Measurements from ENCODE around the gene STEAP1.

STEAP1 gene

DNA sequence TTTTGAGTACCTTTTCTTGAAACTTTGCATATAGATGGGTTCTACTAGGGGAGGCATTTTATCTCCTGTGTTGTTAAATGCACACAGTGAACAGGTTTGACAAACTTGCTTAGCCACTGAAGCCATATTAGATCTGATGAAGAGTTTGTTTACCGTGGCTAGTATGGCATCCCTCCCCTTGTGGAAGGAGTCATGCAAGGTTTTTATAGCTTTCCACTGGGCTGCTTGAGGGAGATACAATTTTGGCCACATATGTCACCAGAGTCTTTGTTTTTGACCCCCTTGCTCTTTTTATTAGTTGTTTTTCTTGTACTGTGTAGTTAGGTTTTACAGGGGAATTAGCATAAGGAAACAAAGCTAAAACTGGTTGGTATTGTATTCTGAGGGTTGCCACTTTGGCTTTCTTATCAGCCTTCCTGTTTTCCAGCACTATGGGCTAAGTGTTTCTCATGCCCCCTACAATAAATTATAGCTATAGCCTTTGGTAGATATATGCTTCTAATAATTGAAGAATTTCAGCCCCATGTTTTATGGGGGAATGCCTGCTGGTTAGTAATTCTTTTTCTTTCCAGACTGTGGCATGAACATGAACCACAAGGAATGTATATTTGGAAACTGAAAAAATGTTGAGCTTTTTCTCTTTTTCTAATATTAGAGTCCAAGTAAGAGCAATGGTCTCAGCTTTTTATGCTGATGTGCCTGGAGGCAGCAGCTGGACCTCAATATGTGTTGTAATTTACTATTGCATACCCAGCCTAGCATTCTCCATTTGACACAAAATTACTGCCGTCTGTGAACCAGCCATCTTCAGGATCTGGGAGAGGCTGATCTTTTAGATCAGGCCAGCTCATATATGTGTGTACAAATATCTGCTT is 38.8 kb downstream of the STEAP1 start:
- DNase-seq (ENCODE audit: low spot score) = no peak
- TF ChIP-seq, protein P1, sequence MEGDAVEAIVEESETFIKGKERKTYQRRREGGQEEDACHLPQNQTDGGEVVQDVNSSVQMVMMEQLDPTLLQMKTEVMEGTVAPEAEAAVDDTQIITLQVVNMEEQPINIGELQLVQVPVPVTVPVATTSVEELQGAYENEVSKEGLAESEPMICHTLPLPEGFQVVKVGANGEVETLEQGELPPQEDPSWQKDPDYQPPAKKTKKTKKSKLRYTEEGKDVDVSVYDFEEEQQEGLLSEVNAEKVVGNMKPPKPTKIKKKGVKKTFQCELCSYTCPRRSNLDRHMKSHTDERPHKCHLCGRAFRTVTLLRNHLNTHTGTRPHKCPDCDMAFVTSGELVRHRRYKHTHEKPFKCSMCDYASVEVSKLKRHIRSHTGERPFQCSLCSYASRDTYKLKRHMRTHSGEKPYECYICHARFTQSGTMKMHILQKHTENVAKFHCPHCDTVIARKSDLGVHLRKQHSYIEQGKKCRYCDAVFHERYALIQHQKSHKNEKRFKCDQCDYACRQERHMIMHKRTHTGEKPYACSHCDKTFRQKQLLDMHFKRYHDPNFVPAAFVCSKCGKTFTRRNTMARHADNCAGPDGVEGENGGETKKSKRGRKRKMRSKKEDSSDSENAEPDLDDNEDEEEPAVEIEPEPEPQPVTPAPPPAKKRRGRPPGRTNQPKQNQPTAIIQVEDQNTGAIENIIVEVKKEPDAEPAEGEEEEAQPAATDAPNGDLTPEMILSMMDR (IDR thresholded peaks at IDR 0.05; ENCODE audit: extremely low read depth, missing control alignments) = no peak

DNA sequence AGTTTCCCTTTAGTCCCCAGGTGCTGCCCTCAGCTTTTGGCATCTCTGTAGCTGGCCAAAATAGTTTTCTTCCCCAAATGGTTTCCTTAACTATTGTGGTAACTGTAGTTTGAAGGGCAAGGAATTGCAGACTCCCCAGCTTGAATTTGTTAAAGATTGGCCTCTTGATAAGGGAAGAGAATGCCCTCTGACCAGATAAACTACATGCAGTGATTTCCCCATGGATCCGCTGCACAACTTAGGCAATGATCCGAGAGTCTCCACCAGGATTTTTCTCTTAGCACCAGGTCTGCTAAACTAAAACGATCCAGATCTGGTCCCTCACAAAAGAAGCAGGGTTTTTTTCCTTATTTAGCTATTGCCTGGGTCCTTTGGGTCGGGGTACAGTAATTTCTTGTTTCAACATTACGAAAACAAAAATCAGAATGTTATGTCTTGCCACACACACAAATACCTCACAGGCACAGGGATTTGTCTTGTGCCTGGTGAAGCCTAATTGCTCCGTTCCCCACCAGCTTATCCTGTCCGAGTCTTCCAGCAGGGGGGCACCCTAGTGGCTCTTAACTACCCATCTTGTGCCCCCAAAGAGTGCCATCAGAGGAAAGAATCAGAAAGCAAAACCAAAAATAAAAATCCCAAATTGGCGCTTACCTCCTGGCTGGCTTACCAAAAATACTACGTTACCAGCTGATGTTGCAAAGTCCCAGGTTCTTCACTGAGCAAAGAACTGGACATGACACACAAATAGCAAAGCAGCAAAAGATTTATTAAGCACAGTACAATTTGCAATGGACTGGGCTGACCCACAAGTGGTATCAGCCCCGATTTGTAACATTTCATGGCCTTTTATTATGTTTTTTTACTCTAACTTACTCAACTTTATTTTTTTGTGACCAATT is 40.9 kb downstream of the STEAP1 start:
- TF ChIP-seq, protein P1 (IDR thresholded peaks at IDR 0.05; ENCODE audit: extremely low read depth, missing control alignments) = no peak
- no peak for DNase-seq (ENCODE audit: low spot score)

DNA sequence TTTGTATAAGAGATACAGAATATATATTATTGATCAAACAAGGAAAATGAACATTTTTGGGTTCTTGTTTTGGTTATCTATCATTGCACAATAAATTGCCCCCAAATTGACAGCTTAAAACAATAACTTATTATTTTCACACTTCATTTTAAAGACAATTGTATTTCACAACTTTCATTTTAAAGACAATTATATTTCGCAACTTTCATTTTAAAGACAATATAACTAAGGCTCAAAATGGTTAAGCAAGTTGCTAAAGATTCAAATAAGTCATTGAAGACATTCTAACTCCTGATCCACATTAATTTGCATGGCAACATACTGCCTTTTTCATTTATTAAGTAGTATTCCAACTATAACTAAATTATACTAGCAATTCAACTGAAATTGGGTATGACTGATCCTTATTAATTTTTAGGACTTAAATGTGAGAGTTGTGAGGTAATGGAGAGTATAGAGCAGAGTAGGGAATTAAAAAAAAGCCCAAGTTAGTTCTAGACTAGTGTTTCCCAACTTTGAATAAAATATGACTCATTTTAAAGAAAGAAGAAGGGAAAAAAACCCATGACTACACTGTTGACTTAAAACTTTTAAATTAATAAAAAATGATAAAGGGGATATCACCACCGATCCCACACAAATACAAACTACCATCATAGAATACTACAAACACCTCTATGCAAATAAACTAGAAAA is 47.4 kb downstream of the STEAP1 start:
- no peak for DNase-seq (ENCODE audit: low spot score)
- TF ChIP-seq, protein P1 (IDR thresholded peaks at IDR 0.05; ENCODE audit: extremely low read depth, missing control alignments) = no peak

DNA sequence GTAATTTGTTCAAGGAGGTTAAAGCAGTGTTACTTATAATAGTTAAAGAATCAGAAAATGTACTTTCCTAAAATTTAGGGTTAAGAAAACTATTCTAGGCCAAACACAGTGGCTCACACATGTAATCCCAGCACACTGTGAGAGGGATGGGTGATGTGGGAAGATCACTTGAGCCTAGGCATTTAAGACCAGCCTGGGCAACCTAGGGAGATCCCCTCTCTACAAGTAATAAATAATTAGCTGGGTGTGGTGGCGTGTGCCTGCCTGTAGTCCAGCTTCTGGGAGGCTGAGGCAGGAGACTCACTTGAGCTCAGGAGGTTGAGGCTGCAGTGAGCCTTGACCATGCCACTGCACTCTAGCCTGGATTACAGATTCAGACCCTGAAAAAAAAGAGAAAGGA is 53.7 kb downstream of the STEAP1 start:
- no peak for DNase-seq (ENCODE audit: low spot score)
- TF ChIP-seq, protein P1 (IDR thresholded peaks at IDR 0.05; ENCODE audit: extremely low read depth, missing control alignments) = no peak

DNA sequence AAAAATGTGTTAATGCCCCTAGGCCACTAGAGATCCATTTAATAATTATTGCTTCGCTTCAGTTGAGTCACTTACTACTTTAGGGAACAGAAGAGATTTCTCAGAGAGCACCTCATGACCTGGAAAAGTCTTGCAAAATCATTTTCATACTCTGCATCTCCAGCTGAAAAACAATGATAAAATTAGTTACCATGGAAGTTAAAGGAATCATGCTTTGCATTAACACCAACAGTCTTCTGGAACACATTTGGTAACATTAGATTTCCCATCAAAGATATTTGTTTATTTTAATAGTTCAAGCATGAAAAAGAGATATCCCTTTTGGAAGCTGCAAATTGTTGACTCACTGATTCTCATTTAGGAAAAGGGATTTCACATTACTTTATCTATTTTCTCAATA is 55.5 kb downstream of the STEAP1 start:
- TF ChIP-seq, protein P1 (IDR thresholded peaks at IDR 0.05; ENCODE audit: extremely low read depth, missing control alignments) = no peak
- DNase-seq (ENCODE audit: low spot score) = no peak

DNA sequence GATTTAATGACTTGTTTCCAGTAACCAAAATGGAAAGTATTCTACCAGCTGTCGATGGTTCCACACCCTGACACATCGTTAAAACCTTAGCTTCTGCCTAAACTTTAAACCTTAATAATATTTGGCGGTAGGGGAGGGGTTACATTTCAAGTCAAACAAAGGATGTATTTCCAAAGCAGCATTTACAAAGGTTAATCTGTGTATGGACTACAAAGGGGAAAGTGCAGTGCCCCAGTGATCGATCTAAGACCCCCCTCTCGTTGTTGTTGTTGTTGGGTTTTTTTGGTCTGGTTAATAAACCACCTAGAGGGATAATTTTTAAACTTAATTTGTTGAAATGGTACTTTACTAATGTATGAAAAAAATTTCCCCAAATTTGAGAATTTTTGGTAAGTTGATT is 56.2 kb downstream of the STEAP1 start:
- TF ChIP-seq, protein P1 (IDR thresholded peaks at IDR 0.05; ENCODE audit: extremely low read depth, missing control alignments) = no peak
- DNase-seq (ENCODE audit: low spot score) = no peak
